ENCODE results near the gene LRCH2.
"Not testable (repeated sequence)": the region's sequence is repeated elsewhere in the genome, so short reads cannot be mapped to it uniquely, and the experiment has no call there.

The LRCH2 gene, protein sequence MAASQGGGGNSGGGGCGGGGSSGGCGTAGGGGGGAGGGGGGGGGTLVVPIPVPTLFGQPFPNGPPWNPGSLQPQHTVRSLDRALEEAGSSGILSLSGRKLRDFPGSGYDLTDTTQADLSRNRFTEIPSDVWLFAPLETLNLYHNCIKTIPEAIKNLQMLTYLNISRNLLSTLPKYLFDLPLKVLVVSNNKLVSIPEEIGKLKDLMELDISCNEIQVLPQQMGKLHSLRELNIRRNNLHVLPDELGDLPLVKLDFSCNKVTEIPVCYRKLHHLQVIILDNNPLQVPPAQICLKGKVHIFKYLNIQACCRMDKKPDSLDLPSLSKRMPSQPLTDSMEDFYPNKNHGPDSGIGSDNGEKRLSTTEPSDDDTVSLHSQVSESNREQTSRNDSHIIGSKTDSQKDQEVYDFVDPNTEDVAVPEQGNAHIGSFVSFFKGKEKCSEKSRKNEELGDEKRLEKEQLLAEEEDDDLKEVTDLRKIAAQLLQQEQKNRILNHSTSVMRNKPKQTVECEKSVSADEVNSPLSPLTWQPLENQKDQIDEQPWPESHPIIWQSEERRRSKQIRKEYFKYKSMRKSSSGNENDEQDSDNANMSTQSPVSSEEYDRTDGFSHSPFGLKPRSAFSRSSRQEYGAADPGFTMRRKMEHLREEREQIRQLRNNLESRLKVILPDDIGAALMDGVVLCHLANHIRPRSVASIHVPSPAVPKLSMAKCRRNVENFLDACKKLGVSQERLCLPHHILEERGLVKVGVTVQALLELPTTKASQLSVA

DNA sequence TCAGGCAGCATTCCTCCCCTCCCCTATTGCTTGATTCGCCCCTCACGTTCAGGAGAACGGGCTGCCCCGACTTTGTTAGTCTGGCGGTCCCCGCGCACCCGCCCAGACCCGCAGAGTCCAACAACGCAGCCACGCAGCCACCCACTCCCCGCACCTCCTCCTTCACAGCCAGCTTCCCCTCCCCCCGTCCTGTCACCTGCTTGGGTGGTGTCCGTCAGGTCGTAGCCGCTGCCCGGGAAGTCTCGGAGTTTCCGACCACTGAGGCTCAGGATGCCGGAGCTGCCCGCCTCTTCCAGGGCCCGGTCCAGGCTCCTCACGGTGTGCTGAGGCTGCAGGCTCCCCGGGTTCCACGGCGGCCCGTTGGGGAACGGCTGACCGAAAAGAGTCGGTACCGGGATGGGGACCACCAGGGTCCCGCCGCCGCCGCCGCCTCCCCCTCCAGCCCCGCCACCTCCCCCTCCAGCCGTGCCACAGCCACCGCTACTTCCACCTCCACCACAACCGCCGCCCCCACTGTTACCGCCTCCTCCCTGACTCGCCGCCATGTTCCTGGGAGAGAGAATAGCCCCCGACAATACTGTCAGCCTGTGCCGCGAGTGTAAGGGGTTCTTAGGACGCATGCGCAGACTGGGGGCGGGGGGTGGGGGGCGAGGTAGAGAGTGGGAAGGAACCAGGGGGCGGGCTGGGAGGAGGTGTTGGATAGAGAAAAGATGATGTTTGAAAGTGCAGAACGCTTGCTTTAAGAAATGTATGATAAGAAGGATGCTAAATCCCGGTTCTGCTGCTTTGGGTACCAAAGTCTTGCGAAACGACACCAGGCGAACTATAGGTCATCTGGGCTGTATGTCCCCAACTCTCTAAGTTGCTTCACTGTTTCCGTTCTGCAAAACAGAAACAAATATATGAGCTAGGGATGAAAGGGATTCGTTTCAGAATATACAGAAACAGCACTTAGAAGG is at the start of gene LRCH2:
LRCH2 (minus strand) TSS at position 600 of the 959 bp plus-strand sequence; CDS start at position 545, 55 bp downstream.
- no peak for DNase-seq (ENCODE audit: low read depth)

DNA sequence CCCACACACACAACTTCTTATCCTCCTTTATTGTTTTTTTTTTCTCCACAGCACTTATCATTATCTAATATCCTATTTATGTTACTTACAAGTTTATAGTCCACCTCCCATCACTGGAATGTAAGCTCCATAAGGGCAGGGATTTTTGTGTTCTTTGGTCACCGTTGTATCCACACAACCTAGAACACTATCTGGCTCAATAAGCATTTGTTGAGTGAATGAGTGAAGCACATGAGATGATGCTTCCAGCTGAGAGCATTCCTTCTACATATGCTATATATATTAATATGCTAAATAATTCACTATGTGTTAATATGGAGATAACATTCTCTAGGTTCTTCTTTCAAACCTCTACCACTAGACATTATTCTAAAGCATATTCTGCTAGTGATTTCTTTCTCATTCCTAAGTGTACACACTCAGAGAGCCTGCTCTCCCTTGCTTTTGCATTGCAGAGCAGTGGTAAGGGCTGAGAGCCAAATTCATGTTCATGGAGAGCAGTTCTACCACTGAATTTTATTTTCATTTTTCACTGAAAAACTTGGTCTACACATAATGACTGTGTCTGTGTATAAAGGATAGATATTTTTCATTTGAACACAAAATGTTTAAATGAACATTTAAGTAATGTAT is 35.3 kb upstream of the LRCH2 start:
- no peak for DNase-seq (ENCODE audit: low read depth)

DNA sequence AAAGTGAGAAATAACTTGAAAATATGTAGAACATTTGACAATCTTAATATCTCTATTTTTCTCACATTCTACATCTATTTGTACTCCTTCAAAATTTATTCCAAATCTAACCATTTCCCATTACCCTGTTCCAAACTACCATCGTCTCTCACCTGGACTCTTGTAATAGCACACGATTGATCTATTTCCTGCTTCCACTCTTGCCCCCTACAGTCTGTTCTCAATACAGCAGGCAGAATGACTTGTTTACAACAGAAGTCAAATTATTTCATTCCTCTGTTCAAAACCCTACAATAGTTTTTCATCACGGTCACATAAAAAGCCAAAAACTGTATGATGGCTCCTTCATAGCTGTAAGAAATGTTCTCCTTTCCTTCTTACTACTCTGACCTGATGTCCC is 34.5 kb upstream of the LRCH2 start:
- no peak for DNase-seq (ENCODE audit: low read depth)

DNA sequence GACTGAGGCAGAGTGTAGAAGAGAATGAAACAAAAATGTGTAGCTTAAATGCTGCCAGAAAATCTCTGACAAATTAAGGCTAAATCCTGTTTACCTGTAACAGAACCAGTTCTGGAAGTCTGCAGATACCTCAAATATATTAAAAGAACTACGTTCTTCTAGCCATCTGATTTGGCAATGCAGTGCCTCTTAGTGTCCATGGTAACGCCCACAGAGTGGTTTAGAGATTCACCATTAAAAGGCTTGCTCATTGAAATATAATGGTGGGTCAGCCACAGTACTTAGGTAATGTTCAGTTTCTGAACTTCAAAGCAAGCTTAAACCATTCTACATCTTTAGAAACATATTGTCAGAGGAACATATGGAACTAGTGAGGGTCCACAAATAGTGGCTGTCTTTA is 32.4 kb upstream of the LRCH2 start:
- no peak for DNase-seq (ENCODE audit: low read depth)

DNA sequence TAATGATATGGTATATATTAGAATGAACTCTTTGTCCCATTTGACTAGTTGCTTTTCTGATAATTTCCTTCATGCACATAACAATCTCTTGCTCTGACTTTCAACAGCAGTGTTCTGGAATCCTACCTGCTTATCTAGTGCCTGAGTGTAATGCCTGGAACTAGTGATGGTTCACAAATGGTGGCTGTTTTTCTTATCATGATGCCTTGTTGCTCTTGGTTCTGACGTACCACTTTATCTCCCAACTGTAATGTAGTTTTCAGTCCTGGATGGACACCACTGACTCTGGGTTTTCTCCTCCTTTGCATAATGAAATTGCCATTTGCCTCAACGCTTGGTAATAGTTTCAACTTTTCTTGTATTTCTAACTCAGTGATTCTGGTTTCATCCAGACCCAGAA is 30.1 kb upstream of the LRCH2 start:
- no peak for DNase-seq (ENCODE audit: low read depth)

DNA sequence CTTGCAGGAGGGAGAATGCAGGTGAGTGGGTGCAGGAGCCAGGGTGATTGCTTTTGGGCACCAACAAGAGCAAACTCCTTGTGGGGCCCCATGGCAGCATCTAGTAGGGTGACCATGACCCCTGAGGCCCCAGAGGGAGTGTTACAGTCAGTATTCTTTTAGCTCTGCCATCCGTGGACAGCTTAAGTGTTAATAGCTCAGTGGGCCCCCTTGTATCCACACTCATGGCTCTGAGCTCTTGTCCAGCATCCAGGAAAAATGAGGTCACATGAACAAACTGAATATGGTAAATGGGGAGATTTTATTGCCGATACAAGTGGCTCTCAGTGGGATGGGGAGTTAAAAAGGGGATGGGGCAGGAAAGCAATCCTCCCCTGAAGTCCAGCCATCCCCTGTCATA is 27.3 kb upstream of the LRCH2 start:
- no peak for DNase-seq (ENCODE audit: low read depth)

DNA sequence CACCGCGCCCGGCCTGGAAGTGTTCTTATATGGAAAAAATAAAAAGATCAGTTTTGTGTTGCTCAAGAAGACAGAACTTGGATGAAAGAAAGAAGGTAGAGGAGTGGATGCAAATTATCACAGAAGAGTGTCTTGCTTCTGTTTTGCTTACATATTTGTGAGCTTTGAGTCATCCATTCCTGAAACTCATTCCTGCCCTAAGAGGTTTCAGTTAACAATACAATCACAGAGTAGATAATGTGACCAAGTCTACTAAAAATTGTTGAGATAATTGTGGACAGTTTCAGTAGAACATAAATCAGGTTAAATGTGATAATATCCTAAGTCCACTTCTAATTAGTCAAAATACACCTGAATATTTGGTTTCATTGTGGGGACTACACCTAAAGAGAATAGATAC is 26.4 kb upstream of the LRCH2 start:
- no peak for DNase-seq (ENCODE audit: low read depth)

DNA sequence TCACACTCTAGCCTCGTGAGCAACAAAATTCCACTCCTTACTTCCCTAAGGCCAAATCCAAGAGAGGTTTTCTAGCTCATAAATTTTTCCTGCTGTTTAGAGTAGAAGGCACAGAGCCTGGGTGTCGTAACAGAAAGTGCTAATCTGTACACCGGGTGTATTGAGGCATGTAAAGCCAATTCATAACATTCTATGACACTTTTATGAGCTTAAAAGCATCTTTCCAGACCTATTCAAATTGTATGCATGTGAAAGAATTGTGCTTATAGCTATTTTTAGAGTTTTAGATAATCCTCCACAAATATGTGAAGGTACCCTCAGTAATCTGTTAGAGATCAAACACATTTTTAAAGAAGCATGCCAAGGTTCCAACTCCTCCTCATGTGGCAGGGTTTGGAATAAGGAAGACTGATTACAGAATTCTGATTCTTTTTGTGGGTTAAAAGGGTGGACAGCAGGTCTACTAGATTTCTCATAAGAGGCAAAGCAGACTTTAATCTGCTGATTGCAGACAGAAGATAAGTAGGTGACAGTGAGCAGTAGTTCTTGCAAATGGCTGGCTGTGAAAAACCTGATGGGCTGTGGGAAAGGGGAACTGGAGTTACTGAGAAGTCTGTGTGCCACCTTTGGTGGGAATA is 25.5 kb upstream of the LRCH2 start:
- no peak for DNase-seq (ENCODE audit: low read depth)

DNA sequence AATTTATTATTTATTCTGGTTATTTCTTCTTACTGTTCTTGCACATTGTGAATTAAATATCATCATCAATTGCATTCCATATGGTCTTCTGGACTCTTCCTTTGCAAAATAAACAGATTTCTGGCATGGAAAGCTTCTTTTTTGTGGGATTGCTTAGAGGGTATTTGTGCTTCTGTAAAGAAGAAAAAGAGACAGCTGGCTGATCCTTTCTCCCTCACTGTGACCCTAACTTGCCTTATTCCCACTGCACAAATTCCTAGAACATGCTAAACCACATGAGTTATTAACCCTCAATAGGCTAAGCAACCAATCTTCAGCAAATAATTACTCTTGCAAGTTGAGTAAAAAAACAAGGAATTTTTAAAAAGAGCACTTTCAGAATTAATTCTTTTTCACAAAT is 23.8 kb upstream of the LRCH2 start:
- DNase-seq (ENCODE audit: low read depth), result no peak

DNA sequence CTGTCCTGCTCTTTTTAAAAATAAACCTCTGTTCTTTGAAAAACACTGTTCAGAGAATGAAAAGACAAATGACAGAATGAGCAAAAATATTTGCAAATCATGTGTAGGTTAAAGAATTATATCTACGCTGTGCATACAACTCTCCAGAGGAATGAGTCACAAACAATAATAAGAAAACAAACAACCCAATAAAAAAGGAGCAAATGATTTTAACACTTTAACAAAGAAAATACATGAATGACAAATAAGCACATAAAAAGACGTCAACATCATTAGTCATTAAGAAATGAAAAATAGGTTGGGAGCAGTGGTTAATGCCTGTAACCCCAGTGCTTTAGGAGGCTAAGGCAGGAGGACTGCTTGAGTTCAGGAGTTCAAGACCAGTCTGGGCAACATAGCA is 21.1 kb upstream of the LRCH2 start:
- DNase-seq (ENCODE audit: low read depth), result no peak

DNA sequence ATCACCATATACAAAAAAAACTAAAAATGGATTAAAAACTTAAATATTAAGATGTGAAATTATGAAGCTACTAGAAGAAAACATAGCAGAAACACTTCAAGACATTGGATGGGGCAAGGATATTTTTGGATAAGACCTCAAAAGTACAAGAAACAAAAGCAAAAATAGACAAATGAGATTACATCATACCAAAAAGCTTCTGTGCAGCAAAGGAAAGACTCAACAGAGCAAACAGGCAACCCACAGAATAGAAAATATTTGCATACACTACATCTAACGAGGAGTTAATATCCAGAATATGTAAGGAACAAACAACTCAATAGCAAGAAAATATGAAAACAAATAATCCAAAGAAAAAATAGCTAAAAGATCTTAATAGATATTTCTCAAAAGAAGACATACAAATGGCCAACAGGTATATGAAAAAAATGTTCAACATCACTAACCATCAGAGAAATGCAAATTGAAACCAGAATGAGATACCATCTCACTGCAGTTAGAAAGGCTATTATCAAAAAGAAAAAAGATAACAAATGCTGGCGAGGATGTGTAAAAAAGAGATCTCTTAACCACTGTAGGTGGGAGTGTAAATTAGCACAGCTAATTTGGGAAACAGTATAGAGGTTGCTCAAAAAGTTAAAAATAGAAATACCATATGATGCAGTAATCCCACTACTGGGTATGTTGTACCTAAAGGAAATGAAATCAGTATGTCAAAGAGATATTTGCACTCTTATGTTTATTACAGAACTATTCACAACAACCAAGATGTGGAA is 17.8 kb upstream of the LRCH2 start:
- no peak for DNase-seq (ENCODE audit: low read depth)

DNA sequence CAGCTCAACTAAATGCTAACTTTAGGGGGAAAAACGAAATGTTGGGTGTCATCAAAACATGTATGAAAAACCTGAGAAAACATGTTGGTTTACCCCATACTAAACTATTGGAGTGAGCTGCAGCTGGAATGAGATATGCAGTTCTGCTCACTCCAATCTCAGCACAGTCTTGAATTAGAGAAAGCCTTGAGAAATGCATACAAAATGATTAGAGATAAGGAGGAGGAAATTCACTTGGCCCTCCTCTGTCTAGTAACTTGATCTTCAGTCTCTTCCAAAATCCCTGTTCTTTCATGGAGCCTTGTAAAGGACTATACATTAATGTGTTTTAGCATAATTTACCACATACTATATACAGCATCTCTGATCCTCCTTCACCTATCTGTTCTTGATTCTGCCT is 3.2 kb upstream of the LRCH2 start:
- DNase-seq (ENCODE audit: low read depth), result no peak

DNA sequence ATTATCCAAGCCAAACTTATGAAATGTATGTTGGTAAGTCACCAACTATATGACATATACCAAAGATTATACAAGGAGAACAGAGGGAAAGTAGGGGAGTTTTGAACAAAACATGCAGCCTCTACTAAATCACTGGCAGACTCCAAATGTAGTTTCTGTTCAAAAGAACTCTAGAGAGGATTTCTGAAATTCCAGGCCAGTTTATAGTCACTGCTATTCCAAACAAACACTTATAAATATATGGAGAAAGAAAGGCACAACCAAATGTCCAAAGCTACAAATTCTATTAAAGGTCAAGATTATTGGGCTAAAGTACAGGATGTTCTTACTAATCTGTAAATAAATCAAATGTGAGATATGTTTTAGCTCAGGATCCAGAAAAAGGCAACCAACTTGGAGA is 2.7 kb upstream of the LRCH2 start:
- DNase-seq (ENCODE audit: low read depth), result no peak

DNA sequence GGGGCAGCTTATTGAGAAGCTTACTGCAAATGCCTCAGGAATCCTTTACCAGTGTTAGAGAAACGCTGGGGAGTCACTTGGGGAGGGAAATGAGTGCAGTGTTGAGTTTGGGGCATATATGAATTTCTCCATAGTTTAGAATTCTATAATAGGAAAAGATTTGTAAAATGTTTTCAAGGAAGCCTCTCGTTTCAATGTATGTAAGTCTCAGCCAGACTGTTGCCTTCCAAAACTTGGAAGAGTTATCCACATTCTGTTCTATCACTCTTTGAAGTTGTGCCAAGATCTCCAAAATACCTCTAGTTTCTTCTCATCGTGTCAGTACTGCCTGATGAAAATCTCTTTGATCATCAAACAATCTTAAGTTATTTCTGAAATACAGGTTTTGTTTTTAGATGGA is 565 bp upstream of the LRCH2 start:
- no peak for DNase-seq (ENCODE audit: low read depth)

DNA sequence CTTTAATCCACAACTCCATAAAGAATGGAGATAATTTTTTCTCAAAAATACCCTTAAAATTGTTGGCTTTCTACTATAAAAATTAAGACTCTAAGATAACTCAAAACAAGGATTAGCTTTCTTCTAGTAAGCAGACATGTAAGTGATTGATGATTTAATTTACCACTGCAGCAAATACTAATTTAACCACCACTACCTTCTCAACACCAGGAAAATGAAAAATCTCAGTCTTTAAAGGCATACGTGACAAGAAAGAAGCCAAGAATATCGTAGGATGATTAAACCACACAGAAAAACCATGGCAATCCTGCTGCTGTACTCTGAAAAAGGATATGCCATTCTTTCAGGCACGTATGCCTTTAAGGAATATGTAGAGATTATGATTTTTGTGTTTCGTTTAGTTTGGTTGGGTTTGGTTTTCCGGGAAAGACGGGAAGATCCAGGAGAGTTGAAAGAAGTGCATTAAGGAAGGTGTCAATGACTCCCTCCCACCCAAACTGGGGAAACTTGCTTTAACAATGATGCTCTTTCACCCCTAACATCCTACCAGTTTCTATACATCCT is 881 bp downstream of the LRCH2 start:
- no peak for DNase-seq (ENCODE audit: low read depth)

DNA sequence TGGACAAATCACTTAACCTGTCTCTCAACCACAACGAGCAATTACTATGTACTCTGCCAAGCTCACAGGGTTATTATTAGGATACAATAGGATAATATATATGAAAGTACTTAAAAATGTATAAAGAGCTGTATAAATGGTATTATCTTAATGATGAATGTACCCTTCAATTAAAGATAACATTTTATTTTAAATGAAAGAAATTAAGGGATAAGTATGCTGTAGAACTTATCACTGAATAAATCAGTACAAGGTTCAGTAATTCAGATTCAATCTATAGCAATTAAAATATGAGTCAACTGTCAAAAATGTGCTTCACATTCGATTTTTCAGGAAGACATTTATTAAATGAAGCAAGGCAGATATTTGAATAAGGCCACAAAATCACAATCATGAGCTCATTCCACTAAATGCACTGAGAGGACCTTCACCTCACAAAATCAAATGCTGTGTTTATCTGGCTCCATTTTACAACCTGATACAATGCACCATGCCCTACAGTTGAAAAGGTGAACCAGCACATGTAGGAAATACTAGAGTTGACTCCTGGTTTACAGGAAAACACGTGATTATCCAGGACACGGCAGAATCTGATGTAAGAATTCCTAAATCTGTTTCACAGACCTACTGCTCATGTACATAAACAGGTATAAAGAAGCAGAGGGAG is 4.4 kb downstream of the LRCH2 start:
- no peak for DNase-seq (ENCODE audit: low read depth)

DNA sequence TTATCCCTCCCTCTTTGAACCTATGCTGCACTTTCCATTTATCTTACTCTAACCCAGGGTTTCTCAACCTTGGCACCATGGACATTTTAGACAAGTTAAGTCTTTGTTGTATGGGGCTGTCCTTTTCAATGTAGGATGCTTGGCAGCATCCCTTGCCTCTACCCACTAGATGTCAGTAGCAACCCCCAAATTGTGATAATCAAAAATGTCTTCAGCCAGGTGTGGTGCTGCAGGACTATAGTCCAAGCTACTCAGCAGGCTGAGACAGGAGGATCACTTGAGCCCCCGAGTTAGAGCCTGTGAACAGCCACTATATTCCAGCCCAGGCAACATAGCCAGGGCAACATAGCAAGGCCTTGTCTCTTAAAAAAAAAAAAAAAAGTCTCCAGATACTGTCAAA is 7.0 kb downstream of the LRCH2 start:
- DNase-seq (ENCODE audit: low read depth), result no peak

DNA sequence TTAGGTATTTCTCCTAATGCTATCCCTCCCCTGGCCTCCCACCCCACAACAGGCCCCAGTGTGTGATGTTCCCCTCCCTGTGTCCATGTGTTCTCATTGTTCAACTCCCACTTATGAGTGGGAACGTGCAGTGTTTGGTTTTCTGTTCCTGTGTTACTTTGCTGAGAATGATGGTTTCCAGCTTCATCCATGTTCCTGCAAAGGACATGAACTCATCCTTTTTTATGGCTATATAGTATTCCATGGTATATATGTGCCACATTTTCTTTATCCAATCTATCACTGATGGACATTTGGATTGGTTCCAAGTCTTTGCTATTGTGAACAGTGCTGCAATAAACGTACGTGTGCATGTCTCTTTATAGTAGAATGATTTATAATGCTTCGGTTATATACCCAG is 16.6 kb downstream of the LRCH2 start:
- not testable (repeated sequence) for DNase-seq (ENCODE audit: low read depth)

DNA sequence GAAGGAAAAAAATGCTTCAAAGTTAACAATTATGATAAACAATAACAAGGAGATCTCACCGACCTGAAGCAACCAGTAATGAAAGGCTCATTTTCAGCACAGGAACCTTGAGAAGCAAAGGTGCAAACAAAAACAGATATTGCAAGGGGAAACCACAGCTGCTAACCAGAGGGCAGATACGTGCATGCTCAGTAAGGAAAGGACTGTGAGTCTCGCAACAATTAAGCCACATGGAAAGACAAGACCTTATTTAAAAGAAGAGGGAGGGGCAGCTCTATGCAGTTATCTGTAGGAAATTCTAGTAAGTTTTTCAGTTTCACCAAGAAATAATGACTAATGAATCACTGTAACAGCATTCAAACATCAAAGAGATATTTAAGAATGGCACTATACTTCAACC is 19.3 kb downstream of the LRCH2 start:
- no peak for DNase-seq (ENCODE audit: low read depth)

DNA sequence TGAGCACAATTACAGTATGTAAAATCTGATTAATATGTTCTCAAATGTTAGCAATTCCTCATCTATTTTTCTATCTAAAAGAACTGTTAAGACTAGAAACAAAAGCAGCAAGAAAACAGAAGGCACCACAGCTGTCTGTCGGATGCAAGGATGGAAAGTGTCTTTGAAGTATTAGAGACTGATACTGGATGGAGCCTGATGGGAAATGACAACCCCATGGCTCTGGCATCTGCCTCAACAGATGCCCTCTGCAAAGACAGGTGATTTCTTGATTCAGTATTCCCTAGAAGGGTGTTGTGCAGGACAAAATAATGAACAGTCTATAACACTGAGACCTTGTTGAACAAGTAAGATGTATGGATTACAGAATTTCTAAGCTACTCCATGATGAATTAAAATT is 19.7 kb downstream of the LRCH2 start:
- DNase-seq (ENCODE audit: low read depth), result no peak
